Fibroblast of mammary gland (primary cell): Measurements from ENCODE around the gene DOP1A.

Experiments
- DNase-seq: peaks from one replicate; pipeline ENCODE4 v3.0.0-alpha.2; 2010; ENCODE audit warnings: low read depth
- H3K4me3 ChIP-seq: 2 replicates; pipeline ENCODE4 v1.5.1; 2011; ENCODE audit warnings: low read depth, mild to moderate bottlenecking, low read length, moderate library complexity; ENCODE audit not compliant: control insufficient read depth
- CTCF ChIP-seq: conservative IDR thresholded peaks from 2 replicates; pipeline ENCODE4 v1.5.1; 2011; ENCODE audit warnings: low read depth, low read length, inconsistent platforms; ENCODE audit not compliant: control insufficient read depth, insufficient read depth

The DOP1A gene

DNA sequence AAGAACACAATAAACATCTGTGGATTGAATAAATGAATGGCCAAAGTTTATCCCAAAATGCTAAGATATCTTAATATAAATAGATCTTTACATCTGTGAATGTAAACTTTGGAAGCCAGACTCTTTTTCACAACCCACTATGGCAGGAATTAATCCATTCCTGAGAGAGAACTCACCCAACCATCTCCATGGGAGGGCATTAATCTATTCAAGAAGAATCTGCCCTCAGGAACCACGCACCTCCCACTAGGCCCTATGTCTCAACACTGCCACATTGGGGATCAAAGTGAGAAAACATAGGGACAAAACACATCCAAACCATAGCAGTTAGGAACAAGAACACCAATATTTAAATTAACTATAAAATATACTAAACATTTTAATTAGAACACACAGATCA lies 5.2 kb upstream of the DOP1A start:
- H3K4me3 ChIP-seq = no peak overlapping the region
- TF ChIP-seq CTCF = no peak
- peak; percentile 46 for DNase-seq

- peak within 1 kb of the TSS; percentile 90 for H3K4me3 ChIP-seq
- DNase-seq = peak; percentile 74
- TF ChIP-seq CTCF = peak; percentile 57
These were observed 1.8 kb upstream of the DOP1A start, which contains the start of gene UBE3D for GRCh38 chr6:83065511-83066192. UBE3D (minus strand) TSS chr6:83065841; CDS start chr6:83065718, 123 bp downstream.

- peak overlapping the region; percentile 86 for H3K4me3 ChIP-seq
- no peak for DNase-seq
- no peak for TF ChIP-seq CTCF
These were observed 1.1 kb downstream of the DOP1A start for GRCh38 chr6:83068616-83069015.

GRCh38 chr6:83069633-83070032 lies 2.2 kb downstream of the DOP1A start:
- DNase-seq = no peak
- no peak for TF ChIP-seq CTCF
- no peak overlapping the region for H3K4me3 ChIP-seq

DNA sequence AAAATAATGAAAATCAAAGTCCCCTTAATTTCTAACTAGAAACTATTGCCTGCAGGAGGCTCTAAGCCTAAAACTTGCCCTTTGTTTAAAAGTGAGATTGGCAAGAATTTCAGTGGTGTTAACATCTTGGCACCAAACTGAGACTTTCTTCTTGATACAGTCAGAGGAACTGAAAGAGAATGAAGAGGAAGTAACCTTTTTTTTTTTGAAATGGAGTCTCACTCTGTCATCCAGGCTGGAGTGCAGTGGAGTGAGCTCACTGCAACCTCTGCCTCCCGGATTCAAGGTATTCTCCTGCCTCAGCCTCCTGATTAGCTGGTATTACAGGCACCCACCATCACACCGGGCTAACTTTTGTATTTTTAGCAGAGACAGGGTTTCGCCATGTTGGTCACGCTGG lies 3.6 kb downstream of the DOP1A start:
- no peak overlapping the region for H3K4me3 ChIP-seq
- TF ChIP-seq CTCF = no peak
- peak; percentile 21 for DNase-seq

DNA sequence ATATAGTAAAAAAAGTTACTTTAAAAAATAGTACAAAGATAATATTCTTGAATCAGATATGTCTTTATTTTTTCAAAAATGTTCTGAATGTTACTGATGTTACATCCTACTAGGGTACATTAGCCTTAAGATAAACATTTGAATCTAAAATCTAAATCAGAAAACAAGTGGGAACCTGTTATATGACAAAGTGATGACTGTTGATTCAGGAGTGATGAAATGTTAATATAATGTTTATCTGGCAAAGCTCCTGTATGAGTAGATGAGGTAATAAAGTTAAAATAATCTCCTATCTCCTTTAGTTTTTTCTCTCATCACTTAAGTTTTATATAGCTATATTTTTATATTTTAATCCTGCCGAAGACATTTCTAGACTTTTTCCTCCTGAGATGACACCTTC lies 4.2 kb downstream of the DOP1A start:
- no peak for TF ChIP-seq CTCF
- H3K4me3 ChIP-seq = no peak overlapping the region
- DNase-seq = peak; percentile 25
